Measurements from ENCODE around the gene HTR1B. TPM values are rescaled to one million over a fixed set of nuclear protein-coding genes. Genes with fewer than 3 reads are reported as not detected.
A peak's percentile ranks its signal among the peaks of the same experiment; 100 is the strongest.

The HTR1B gene
- total and polyA plus RNA-seq, 9 of the 15 experiments (the other 6 are each of a cell fraction or from before 2014, with no cell fraction given) = not detected

- TF ChIP-seq CTCFL (IDR thresholded peaks at IDR 0.05; ENCODE audit: borderline replicate concordance, insufficient read depth, low read depth, low read length, poor library complexity, severe bottlenecking) (peak; percentile 48), RAD21 (CRISPR knock-in tag; conservative IDR thresholded peaks at IDR 0.05 in 1 of 2, IDR thresholded peaks at IDR 0.05 in 1 of 2) (peak; percentile 44 to 46; a peak in 3 of 4 replicates), GATAD2A (IDR thresholded peaks at IDR 0.05) (no peak), MCM5 (IDR thresholded peaks at IDR 0.05; ENCODE audit: low read depth) (no peak), ATF3 (IDR thresholded peaks at IDR 0.05) (no peak), ATF3 (CRISPR knock-in tag; conservative IDR thresholded peaks at IDR 0.05) (no peak)
These were observed 5.5 kb downstream of the HTR1B start (continued) for GRCh38 chr6:77457720-77458349.
